HG03571 (cell line): ENCODE data around the gene CAPZA3.
"Not testable (repeated sequence)": the region's sequence is repeated elsewhere in the genome, so short reads cannot be mapped to it uniquely, and the experiment has no call there.

Experiments used
- ATAC-seq: cut with Tn5 transposase; IDR thresholded peaks from one replicate; pipeline ENCODE4 v1.9.1; 2021; ENCODE audit not compliant: unreplicated experiment

Gene CAPZA3

DNA sequence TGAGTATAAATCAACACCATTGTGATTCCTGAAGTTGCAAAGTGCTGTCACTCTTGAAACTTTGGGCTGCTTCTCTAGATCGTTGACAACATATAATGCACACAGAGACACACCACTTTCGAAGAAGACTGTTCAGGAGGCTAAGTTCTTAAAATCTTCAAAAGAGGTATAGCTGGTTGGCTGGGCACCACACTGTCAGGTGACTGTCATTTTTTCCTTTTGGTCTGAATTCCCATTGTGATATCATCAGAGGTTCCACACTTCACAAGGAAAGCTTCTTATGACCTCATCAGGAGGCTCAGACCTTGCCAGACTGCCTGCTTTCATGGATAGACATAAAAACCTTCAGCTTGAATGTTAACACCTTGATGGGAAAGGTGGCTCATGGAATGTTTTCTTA lies at the start of gene CAPZA3, which contains the start of gene PLCZ1:
Gene CAPZA3, plus strand, starts transcription at position 301 of the 400 bp plus-strand sequence. CDS start 150 bp downstream, outside the sequence.
Gene PLCZ1, minus strand, starts transcription at position 194 of the 400 bp plus-strand sequence. CDS start 641 bp downstream, outside the sequence.
- ATAC-seq = no peak

GRCh38 chr12:18689771-18690170 lies 48.1 kb upstream of the CAPZA3 start:
- ATAC-seq = no peak

DNA sequence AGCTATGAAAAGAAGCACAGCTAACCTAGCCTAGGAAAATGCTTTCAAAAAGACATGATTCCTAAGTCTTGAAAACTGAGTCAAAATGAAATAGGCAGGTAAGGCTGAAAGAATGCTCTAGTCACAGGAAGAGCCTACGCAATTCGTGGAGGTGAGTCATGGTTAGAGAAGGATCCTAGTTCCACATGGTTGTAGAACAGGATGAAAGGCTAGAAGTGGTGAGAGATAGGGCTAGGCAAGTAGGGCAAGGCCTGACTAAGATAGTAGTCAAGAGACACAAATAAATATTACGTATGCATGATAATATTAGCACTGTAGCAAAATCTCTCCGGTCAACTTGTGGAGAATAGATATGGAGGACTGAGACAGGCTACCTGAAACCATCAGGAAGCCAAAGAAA lies 47.3 kb upstream of the CAPZA3 start:
- ATAC-seq = no peak

DNA sequence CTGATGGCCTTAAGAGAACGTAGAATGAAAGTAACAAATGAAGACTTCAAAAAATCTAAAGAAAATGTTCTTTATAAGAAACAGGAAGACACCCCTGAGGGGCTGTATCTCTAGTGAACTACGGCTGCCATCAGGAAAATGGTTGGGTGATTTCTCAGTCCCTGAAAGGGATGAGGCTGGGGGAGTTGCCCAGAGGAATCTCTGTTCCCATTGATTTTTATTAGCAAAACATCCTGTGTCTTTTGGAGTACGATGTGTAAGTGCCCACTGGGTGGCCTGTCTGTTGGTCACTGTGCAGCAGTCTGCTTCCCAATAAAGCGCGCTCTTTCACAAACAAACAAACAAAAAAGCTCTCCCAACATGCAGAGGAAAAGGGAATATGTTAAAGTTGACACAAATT lies 43.9 kb upstream of the CAPZA3 start:
- ATAC-seq = not testable (repeated sequence)

DNA sequence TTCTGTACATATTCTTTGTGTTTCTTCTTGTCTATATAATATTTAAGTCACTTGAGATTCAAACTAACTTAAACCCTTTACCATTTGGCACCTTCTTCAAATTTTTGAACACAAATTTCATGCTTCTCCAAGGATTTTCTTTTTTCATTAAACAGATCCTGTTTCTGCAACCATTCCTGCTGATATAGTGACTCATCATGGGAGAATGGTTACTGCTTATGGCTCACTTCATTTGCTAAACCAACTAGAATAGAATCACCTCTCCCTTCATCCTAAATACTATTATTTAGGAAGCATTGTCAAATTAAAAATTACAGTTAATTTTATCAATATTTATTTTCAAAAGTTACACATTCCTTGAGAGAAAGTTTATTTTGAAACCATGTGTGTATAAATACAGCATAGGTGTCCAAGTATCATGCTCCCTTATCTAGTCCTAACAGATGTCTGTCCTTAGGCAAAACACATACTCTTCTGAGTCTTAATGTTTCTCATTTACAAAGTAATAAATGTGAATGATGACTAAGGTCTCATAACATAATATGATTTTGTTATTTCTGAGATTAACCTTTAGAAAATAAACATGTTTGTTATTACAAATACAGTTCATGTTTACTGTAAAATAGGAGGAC lies 40.8 kb upstream of the CAPZA3 start:
- ATAC-seq = no peak

DNA sequence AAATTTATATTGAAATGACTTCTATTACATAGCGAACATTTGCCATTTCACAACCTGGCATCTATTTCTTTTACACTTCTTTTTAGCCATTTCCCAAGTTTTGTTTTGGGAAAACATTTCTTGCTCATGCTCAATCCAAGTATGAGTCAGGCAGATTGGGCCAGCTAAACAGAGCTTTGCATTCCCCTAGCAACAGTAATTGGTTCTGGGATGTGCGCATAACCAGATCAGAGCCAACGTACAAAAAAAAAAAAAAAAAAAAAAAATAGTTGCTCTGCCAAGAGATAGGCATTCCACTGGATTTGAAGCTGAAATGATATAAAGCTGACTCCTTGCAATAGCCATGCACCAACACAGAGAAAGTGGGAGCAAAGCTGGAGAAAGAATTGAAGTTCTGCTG lies 37.6 kb upstream of the CAPZA3 start:
- no peak for ATAC-seq

DNA sequence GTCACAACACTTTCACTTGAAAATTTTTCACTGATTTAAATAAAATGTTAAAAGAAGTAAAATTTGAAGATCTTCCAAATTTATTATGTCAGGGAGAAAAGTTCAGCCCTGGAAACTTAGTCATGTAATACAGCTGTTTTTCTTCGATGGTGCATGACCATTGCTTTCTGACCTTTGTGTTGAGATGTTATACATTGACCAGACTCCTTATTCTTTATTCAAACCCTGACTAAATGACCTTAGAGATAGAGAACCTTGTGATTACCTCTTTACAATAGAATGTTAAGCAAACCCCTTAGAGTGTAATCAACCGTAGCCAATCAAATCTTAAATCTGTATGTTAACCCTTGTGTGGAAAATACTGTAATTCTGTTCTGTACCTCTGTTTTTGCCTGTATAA lies 34.6 kb upstream of the CAPZA3 start:
- ATAC-seq = no peak

DNA sequence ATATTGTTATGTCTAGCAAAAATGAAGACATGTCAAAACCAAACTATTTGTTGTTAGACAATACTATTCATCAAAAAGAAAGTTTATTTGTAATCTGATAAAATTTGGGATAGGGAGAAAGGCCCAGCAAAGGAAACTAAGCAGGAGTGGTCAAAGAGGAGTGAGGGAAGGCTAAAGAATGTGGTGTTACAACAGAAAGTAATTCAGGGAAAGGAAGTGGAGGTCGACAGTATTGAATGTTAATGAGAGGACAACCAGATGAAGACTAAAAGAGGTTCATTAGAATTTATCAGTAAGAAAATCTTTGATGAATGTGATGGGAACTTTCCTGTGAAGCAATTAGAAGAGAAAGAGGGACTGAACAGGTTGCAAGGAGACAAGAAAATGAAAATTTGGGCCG lies 34.0 kb upstream of the CAPZA3 start:
- no peak for ATAC-seq

GRCh38 chr12:18706798-18707197 lies 31.1 kb upstream of the CAPZA3 start:
- no peak for ATAC-seq

DNA sequence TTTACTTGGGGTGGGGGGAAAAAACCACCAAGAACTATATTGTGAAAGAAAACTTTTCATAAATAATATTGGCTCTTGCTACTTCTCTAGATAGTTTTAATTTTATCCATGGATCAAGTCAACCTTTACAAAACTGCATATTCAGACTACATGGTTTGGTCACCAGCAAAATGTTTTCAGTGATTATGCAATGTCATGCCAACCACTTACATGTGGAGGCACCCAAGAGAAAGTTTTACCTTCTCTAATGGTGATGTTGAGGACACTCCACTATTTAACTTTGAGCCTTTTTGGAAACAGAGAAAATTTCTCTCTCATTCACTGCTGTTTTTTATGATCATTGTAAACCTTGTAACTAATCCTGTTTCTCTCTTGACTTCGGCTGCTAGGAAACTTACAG lies 21.7 kb upstream of the CAPZA3 start:
- ATAC-seq = no peak

DNA sequence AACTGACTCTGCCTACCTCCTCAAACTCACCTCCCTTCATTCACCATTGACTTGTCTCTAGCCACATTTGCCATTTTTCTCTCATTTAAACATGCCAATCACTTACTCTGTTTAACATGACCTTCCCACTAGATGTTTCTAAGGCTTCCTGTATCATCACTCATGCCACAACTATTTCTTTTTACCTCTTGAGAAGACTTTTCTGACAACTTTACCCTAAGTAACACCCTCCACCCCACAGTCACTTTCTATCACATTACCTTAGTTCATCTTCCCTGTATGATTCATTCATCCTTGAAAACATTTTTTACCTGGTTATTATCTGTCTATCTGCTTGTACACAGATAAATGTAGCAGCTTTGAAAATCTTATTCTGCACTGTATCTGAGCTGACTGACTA lies 19.5 kb upstream of the CAPZA3 start:
- no peak for ATAC-seq

GRCh38 chr12:18719922-18720510 lies 17.9 kb upstream of the CAPZA3 start:
- ATAC-seq = no peak

DNA sequence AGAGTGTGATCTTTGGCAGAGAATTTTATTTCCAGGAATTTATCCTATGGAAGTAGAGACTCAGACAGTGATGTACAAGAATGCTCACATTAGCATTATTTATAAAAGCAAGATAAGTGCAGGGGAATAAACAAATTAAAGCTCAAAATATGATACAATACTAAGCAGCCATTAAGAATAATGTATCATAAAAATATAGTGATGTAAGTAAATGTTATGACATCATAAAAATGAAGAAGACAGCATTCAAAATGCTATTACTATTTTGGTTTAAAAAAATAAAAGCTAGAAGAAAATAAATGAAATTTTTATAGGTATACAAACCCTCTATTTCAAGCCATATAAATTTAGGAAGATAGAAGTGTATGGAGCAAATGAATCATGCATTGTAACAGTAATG lies 17.2 kb upstream of the CAPZA3 start:
- ATAC-seq = no peak

DNA sequence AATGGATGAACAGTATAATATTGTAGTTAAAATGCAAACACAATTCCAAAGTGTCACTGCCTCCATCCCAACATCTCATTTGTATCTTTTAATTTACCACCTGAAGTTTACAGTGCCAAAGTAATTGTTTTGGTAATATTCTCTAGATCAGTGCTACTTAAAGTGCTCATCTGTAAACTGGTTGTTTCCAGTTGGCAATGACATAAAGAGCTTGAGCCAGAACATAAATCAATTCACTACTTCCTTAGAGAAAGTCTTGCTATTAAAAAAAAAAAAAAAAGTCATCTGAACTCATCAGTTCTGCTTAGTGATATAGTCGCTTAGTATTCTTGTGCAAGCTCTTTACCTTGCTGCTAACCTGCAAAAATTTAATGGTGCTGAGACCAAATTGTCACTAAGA lies 16.5 kb upstream of the CAPZA3 start:
- ATAC-seq = no peak

DNA sequence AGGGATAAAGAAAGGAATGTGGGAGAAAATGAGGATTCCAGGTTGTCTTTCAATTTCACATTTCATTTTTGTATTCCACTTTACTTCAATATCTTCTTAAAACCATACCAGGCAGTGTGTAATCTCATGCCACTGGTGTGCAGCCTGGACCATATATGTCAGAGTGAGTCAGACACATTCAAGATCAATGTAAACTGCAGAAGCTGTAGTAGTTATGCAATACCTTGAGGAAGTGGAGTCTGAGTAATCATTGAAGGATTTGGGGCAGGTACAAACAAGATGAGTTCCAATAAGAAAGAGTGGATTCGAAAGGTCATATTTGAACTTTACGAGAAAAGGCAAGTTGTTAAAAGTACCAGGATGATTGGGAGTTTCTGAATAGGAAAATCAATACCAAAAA lies 14.2 kb upstream of the CAPZA3 start:
- ATAC-seq = no peak

DNA sequence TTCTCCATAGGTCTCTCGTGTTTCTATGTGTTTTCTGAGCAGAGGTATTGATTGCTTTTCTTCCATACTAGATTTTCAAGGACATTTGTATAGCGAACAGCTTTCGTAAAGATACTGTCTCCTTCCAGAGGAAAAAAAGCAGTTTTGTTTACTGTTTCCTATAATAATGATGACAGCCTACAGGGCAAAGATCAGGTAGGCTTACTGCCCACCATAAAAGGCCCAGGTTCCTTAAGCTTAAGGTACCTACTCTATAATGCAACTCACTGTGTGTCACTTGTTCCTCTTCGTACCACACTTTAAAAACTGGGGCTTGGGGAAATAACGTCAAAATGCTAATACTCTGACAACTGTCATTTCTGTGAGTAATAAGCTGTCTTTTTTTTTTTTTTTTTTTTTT lies 6.8 kb upstream of the CAPZA3 start:
- ATAC-seq = no peak

GRCh38 chr12:18747895-18748294 lies 10.0 kb downstream of the CAPZA3 start:
- ATAC-seq = no peak

DNA sequence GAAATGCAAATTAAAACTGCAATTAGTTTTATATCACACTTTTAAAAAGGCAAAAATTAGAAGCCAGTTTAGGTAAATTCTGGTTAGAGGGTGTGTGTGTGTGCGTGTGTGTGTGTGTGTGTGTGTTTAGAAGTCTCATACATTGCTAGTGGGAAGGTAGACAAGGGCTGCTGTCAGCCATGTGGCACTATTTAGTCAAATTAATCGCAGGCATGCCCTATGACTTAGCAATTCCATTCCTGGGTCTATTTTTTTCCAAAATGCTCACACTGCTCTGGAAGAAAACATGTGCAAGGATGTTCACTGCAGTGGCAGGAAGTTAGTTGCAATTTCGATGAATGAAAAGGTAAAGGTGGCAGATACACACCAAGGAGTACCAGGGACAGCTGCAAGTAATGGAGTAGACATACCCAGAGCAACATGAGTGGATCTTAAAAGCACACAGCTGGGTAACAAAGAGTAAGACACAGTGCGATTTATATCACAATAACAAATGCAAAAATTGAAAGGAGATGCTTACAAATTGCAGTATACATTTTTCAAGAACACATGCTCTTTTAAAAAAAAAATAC lies 11.6 kb downstream of the CAPZA3 start:
- no peak for ATAC-seq

DNA sequence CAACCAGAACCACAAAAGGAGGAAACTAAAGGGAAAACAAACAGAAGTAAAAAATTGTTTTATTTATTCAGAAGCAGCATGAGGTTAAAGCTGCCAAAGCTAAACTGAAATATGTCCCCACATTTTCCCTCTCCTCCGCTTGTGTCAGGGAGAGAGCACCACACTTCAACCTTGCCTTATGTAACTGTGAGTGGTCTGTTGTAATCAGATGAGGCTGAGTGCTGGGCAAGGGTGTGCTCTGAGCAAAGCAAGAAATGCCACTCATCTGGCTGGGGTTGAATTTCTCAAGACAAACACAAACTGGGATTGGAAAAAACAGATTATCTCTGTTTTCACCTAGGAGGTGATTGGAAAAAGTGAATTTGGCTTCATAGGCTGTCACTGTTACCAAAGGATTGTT lies 12.2 kb downstream of the CAPZA3 start:
- no peak for ATAC-seq

DNA sequence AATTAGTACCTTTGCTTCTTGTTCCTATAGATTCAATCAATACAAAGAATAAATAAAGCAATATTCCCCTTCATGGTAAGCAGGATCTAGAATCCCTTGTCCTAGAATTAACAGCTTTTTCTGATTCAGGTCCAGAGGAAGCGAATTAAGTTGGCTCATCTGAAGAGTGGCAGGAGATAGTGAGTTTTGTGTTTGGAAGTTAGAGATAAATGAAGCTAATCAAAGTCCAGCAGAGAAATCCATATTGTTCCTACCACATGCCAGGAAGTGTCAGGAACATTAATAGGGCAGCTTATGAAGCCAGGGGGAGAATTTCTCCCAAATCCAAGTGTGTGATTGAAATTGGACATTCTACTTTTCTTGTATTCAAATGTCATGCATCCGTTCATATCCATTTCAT lies 13.9 kb downstream of the CAPZA3 start:
- ATAC-seq = no peak

DNA sequence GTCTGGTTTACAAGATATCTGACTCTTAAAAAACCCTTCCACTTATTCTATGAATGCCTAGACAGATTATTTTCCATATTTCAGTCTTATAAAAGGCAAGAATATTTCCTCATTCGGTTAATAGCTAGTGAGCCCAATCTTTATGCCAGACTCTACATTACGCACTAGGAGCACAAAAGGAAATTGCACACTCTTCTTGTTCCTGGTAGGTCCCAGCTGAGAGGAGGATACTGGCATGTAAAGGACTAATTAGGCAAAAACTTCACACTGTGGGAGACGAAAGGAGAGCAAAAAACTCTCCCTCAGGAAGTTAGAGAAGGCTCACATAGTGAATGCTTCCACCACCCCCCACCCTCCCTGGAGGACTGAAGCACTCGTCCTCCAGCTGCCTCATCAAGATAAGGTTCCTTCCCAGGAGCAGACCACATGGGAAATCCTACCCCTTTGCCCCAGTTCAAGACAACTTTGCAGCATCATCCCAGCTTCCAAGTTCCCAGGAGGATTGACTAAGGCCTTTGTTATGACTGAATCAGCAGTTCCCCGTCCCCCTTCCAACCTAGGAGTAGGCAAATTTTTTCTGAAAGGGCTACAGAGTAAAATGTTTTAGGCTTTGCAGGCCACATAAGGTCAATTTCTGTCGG lies 14.5 kb downstream of the CAPZA3 start:
- ATAC-seq = no peak

- ATAC-seq = no peak
Observed at GRCh38 chr12:18752947-18753346, 15.0 kb downstream of the CAPZA3 start.
